ENCODE results near the gene STK32C.
"Not testable (repeated sequence)": the region's sequence is repeated elsewhere in the genome, so short reads cannot be mapped to it uniquely, and the experiment has no call there.

GRCh38 chr10:132267916-132268315, 39.8 kb downstream of the STK32C start:
- TF ChIP-seq CTCF (IDR thresholded peaks at IDR 0.05 in 8 of 11, conservative IDR thresholded peaks at IDR 0.05 in 3 of 11); POLR2AphosphoS5 (IDR thresholded peaks at IDR 0.05): not testable (repeated sequence)

Measured in spleen (tissue), 7 donors.